ENCODE measurements around the gene RNF40.

- TF ChIP-seq, protein P1, sequence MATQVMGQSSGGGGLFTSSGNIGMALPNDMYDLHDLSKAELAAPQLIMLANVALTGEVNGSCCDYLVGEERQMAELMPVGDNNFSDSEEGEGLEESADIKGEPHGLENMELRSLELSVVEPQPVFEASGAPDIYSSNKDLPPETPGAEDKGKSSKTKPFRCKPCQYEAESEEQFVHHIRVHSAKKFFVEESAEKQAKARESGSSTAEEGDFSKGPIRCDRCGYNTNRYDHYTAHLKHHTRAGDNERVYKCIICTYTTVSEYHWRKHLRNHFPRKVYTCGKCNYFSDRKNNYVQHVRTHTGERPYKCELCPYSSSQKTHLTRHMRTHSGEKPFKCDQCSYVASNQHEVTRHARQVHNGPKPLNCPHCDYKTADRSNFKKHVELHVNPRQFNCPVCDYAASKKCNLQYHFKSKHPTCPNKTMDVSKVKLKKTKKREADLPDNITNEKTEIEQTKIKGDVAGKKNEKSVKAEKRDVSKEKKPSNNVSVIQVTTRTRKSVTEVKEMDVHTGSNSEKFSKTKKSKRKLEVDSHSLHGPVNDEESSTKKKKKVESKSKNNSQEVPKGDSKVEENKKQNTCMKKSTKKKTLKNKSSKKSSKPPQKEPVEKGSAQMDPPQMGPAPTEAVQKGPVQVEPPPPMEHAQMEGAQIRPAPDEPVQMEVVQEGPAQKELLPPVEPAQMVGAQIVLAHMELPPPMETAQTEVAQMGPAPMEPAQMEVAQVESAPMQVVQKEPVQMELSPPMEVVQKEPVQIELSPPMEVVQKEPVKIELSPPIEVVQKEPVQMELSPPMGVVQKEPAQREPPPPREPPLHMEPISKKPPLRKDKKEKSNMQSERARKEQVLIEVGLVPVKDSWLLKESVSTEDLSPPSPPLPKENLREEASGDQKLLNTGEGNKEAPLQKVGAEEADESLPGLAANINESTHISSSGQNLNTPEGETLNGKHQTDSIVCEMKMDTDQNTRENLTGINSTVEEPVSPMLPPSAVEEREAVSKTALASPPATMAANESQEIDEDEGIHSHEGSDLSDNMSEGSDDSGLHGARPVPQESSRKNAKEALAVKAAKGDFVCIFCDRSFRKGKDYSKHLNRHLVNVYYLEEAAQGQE (IDR thresholded peaks at IDR 0.05; ENCODE audit: insufficient read depth in 1 of 2, low read depth in 2 of 2, low read length in 1 of 2), result no peak
- no peak for TF ChIP-seq CTCF (IDR thresholded peaks at IDR 0.05)
- no peak for TF ChIP-seq TCF7L2 (IDR thresholded peaks at IDR 0.05; ENCODE audit: low read depth, low read length)
- TF ChIP-seq POLR2AphosphoS5 (IDR thresholded peaks at IDR 0.05; ENCODE audit: low read depth, low read length), result no peak
- TF ChIP-seq SIN3A (IDR thresholded peaks at IDR 0.05; ENCODE audit: borderline replicate concordance, insufficient read depth, low read depth, low read length), result no peak
Observed at GRCh38 chr16:30764816-30765465, 2.8 kb downstream of the RNF40 start.
